ENCODE data around the gene AGBL1.

The AGBL1 gene

GRCh38 chr15:86044981-86045380 is 34.7 kb upstream of the AGBL1 start:
- Histone ChIP-seq H3K4me3 (replicated peaks; ENCODE audit: insufficient read depth, low read length) (no peak overlapping the region), H3K27ac (replicated peaks) (no peak overlapping the region), H3K27me3 (ENCODE audit: insufficient read depth, poor library complexity, severe bottlenecking) (no peaks in the 10 kb centered on the region)
- TF ChIP-seq POLR2AphosphoS5 (IDR thresholded peaks at IDR 0.05; ENCODE audit: low read depth) = no peak
- TF ChIP-seq REST (IDR thresholded peaks at IDR 0.05; ENCODE audit: insufficient replicate concordance, low read depth) = no peak
- TF ChIP-seq CTCF (IDR thresholded peaks at IDR 0.05; ENCODE audit: insufficient read depth, low read length) = no peak
- TF ChIP-seq GABPA (IDR thresholded peaks at IDR 0.05; ENCODE audit: low read depth) = no peak
- TF ChIP-seq SPI1 (IDR thresholded peaks at IDR 0.05; ENCODE audit: borderline replicate concordance, low read depth) = no peak
- no peak for DNase-seq (ENCODE audit: low read depth in 1 of 2, low spot score in 1 of 2)

- TF ChIP-seq GABPA (IDR thresholded peaks at IDR 0.05; ENCODE audit: low read depth) = no peak
- no peak for DNase-seq (ENCODE audit: low read depth in 1 of 2, low spot score in 1 of 2)
- H3K4me3 ChIP-seq (replicated peaks; ENCODE audit: insufficient read depth, low read length) = no peak overlapping the region
- no peaks in the 10 kb centered on the region for H3K27me3 ChIP-seq (ENCODE audit: insufficient read depth, poor library complexity, severe bottlenecking)
- no peak overlapping the region for H3K27ac ChIP-seq (replicated peaks)
These were observed 25.3 kb upstream of the AGBL1 start for GRCh38 chr15:86054338-86054737.

GRCh38 chr15:86055688-86056087 is 24.0 kb upstream of the AGBL1 start:
- TF ChIP-seq SPI1 (IDR thresholded peaks at IDR 0.05; ENCODE audit: borderline replicate concordance, low read depth) (no peak), GABPA (IDR thresholded peaks at IDR 0.05; ENCODE audit: low read depth) (no peak), REST (IDR thresholded peaks at IDR 0.05; ENCODE audit: insufficient replicate concordance, low read depth) (no peak), CTCF (IDR thresholded peaks at IDR 0.05; ENCODE audit: insufficient read depth, low read length) (no peak), POLR2AphosphoS5 (IDR thresholded peaks at IDR 0.05; ENCODE audit: low read depth) (no peak)
- no peak overlapping the region for H3K27ac ChIP-seq (replicated peaks)
- no peak for DNase-seq (ENCODE audit: low read depth in 1 of 2, low spot score in 1 of 2)
- H3K27me3 ChIP-seq (ENCODE audit: insufficient read depth, poor library complexity, severe bottlenecking) = no peaks in the 10 kb centered on the region
- H3K4me3 ChIP-seq (replicated peaks; ENCODE audit: insufficient read depth, low read length) = no peak overlapping the region

GRCh38 chr15:86059851-86060250 is 19.8 kb upstream of the AGBL1 start:
- no peak overlapping the region for H3K4me3 ChIP-seq (replicated peaks; ENCODE audit: insufficient read depth, low read length)
- DNase-seq (ENCODE audit: low read depth in 1 of 2, low spot score in 1 of 2) = no peak
- TF ChIP-seq GABPA (IDR thresholded peaks at IDR 0.05; ENCODE audit: low read depth) (no peak), REST (IDR thresholded peaks at IDR 0.05; ENCODE audit: insufficient replicate concordance, low read depth) (no peak), POLR2AphosphoS5 (IDR thresholded peaks at IDR 0.05; ENCODE audit: low read depth) (no peak), CTCF (IDR thresholded peaks at IDR 0.05; ENCODE audit: insufficient read depth, low read length) (no peak), SPI1 (IDR thresholded peaks at IDR 0.05; ENCODE audit: borderline replicate concordance, low read depth) (no peak)
- H3K27me3 ChIP-seq (ENCODE audit: insufficient read depth, poor library complexity, severe bottlenecking) = no peaks in the 10 kb centered on the region
- no peak overlapping the region for H3K27ac ChIP-seq (replicated peaks)

All from HL-60 (cell line).